Loucy (cell line): ENCODE measurements around the gene DLGAP3.

Experiments used
- CTCF ChIP-seq: fragments of 200-600 bp; sonication (generic); conservative IDR thresholded peaks from 2 replicates; pipeline ENCODE4 v1.5.1; 2014; ENCODE audit warnings: mild to moderate bottlenecking, antibody characterized with exemption, low read length
- EZH2phosphoT487 ChIP-seq: fragments of 200-600 bp; IDR thresholded peaks from 2 replicates; pipeline ENCODE4 v1.6.1; 2018; ENCODE audit warnings: antibody characterized with exemption, mild to moderate bottlenecking, moderate library complexity, borderline replicate concordance

DNA sequence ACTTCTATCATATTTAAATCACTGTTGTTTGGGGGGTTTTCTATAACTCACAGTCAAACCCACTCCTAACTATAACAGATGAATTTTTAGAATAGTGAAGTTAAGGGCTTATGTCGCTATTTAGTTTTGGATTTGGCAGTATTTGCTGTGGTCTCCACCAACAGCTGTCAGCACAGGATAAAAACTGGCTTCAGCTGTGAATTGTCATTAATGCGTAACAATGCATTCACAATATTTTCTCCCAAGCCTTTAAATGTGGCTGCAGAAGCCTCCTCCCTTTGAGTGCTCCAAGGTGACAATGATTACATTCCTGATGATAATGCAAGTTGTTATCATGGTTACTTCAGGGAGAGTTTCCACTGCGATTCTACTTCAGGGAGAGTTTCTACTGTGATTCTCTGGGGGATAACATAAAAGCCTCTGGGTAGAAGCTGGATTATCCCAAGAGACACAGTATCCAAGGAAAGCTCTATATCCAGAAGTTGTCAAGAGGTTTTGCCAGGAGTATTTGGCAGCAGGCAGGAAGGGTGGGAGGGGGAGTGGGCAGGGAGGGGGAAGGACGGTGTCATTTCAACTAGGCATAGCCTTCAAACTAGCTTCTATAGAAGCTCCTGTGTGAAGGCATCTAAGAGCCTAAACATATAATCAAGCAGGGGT lies 55.0 kb downstream of the DLGAP3 start:
- TF ChIP-seq CTCF (no peak), EZH2phosphoT487 (no peak)
